Erythroblast (primary cell): ENCODE measurements around the gene CCL2.

ENCODE experiments used
- GATA1 ChIP-seq: IDR thresholded peaks from 2 replicates; pipeline ENCODE4 v1.6.1; 2011; ENCODE audit warnings: low read depth, mild to moderate bottlenecking, control low read depth, low read length, moderate library complexity
- POLR2A ChIP-seq: IDR thresholded peaks from 2 replicates; pipeline ENCODE4 v1.6.1; 2011; ENCODE audit warnings: mild to moderate bottlenecking, low read length

DNA sequence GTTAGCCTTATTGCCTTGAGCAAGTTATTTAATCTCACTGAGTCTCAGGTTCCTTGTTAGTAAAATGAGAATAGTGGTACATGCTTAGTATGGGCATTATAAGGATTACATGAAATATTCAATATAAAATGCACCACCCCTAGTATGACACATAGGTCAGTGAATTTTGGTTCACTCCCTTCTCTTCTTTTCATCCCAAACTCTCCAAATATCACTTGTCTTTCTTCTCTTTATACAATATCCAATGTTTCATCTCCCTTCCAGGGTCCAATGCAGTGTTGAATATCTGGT lies 28.4 kb upstream of the CCL2 start:
- TF ChIP-seq POLR2A (no peak), GATA1 (no peak)
